ENCODE measurements around the gene AADACL3. TPM values are rescaled to one million over a fixed set of nuclear protein-coding genes. Genes with fewer than 3 reads are reported as not detected.

The AADACL3 gene
- total and polyA plus RNA-seq, 2 of the 8 experiments (the other 6 are each of a cell fraction or from before 2014, with no cell fraction given) = 0.33 to 2.3 TPM

- TF ChIP-seq GTF2F1 (IDR thresholded peaks at IDR 0.05; ENCODE audit: borderline replicate concordance, low read depth, low read length) (no peak), RBBP5 (IDR thresholded peaks at IDR 0.05; ENCODE audit: borderline replicate concordance, low read depth, low read length) (no peak), BACH1 (IDR thresholded peaks at IDR 0.05; ENCODE audit: low read length) (no peak), SUZ12 (IDR thresholded peaks at IDR 0.05; ENCODE audit: low read length) (no peak)
These were observed 23.7 kb downstream of the AADACL3 start (continued) for GRCh38 chr1:12739613-12740012.
